Duodenal mucosa (tissue), 2 donors: Measurements from ENCODE around the gene CHRDL2.

Experiments used
- H3K27ac ChIP-seq: one replicate; pipeline ENCODE4 v1.7.0; 2013; ENCODE audit warnings: low read depth, low read length
- H3K27me3 ChIP-seq, 2 donors: one replicate each; pipeline ENCODE4 v1.7.0; 2013; ENCODE audit warnings: low read length in 2 of 2, control low read depth in 1 of 2; ENCODE audit not compliant: insufficient read depth in 2 of 2, control insufficient read depth in 1 of 2
- H3K36me3 ChIP-seq, 2 donors: one replicate each; pipeline ENCODE4 v1.7.0; 2013; ENCODE audit warnings: low read length in 2 of 2, control low read depth in 1 of 2; ENCODE audit not compliant: insufficient read depth in 2 of 2, control insufficient read depth in 1 of 2
- H3K4me1 ChIP-seq, 2 donors: one replicate each; pipeline ENCODE4 v1.7.0; 2013; ENCODE audit warnings: low read length in 2 of 2, control low read depth in 1 of 2; ENCODE audit not compliant: insufficient read depth in 2 of 2, control insufficient read depth in 1 of 2
- H3K4me3 ChIP-seq, 2 donors: one replicate each; pipeline ENCODE4 v1.7.0; 2013; ENCODE audit warnings: low read length in 2 of 2, low read depth in 1 of 2
- H3K9ac ChIP-seq, 2 donors: one replicate each; pipeline ENCODE4 v1.7.0; 2013; ENCODE audit warnings: low read length in 2 of 2, low read depth in 1 of 2
- H3K9me3 ChIP-seq, 2 donors: one replicate each; pipeline ENCODE4 v1.7.0; 2013; ENCODE audit warnings: low read length in 2 of 2, control low read depth in 1 of 2; ENCODE audit not compliant: control insufficient read depth in 1 of 2

CHRDL2 gene

DNA sequence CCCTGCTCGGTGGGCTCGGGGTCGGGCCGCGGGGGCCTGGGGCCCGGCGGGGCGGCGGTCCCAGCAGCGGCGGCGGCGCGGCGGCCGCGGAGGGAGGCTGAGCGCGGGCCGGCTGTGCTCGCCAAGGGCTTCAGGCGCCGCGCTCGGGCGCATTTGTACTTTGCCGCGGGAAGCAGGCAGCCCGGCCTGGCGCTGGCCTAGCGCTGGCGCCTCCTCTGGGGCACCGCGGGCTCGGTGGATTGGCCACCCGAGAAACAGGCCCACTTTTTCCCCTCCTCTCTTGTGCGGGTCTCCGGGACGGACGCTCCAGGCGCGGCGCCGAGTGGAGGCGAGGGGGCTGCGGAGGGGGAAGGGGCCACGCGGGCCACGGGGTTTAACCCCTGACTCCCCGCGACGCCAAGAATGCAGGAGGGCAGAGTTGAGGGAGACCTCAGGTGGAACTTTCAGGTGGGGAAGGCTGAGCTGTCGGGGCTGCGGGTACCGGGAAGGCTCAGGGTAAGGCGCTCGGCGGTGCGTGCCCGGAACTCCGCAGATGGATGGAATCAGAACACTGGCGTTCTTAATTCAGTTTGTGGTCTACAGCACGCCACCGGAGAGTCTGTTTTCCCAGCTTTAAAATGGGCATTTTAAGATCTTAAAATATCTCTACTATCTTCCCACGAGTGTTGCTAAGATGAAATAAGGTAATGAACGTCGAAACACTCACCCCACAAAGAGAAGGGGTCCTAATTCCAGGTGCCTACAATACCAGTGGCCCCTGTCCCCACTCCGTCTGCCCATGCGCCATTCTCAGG, at the start of gene CHRDL2:
CHRDL2 (minus strand) TSS at position 126 of the 794 bp plus-strand sequence. CDS start 538 bp downstream, outside the sequence.
- peaks cover 21 to 53% of the 10 kb centered on the region in 2 donors for H3K27me3 ChIP-seq
- H3K27ac ChIP-seq: no peak within 1 kb of the TSS
- H3K4me3 ChIP-seq: peak within 1 kb of the TSS in 1 of 2 donors; percentile 20
- H3K4me1 ChIP-seq: no peaks in the 10 kb centered on the region
- no peaks in the 10 kb centered on the region for H3K9me3 ChIP-seq
- no peaks in the 10 kb centered on the region for H3K36me3 ChIP-seq
- peak within 1 kb of the TSS in 1 of 2 donors; percentile 16 for H3K9ac ChIP-seq

DNA sequence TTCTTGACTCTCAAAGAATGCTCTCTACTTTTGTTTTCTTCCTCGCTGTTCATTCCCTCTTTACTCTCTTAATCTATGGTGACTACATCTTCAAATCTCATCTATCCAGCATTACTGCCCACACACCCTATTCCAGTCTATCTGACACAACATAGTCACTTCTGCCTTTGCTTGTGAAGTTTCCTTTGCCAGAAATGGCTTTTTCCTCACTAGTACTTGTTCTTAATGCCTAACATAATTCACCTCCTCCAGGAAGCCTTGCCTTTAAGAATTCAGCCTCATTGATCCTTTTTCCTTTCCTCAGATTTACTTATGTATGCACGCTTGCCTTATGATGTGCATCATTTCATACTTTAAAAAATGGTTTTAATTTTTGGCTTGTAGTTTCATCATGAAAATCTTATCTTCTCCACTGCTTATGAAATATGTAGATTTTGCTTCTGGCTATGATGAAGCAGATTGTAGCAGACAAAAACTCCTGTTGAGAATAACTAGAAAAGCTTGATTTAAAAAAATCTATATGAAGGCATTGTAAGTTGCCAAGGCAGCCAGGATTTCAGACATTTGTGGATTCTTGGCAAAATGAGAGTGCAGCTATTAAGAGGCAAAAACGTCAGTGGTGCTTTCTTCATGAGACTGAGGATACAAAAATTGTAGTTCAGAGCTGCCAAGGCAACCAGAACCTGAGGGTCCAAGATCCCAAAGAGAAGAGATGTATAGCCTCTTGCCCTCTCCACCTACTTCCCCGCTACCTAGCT, 49.2 kb upstream of the CHRDL2 start:
- Histone ChIP-seq H3K27me3 (no peaks in the 10 kb centered on the region), H3K36me3 (no peaks in the 10 kb centered on the region), H3K9me3 (no peaks in the 10 kb centered on the region), H3K4me3 (no peak overlapping the region), H3K9ac (no peak overlapping the region), H3K27ac (no peak overlapping the region), H3K4me1 (peaks cover 13 to 20% of the 10 kb centered on the region in 2 donors)

DNA sequence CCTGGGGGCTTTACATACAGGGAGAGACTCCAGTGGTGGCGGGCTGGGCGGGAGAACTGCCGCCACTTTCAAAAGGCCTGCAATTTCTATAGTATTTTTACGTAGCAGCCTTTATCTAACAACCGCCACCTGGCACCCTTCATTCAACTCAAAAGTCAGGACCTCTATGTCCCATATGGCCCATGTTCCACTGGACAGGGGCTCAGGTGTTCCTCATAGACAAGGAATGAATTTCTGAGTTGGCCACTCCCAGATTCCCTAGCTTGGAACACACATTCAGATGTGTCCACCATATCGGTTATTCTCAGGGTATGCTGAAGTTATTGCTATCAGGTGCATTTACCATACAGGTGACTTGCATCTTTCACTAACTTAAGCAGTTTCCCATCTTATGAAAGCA, 47.4 kb upstream of the CHRDL2 start:
- Histone ChIP-seq H3K9me3 (no peaks in the 10 kb centered on the region), H3K27me3 (no peaks in the 10 kb centered on the region), H3K4me1 (peaks cover 7 to 12% of the 10 kb centered on the region in 2 donors), H3K4me3 (no peak overlapping the region), H3K9ac (no peak overlapping the region), H3K27ac (no peak overlapping the region), H3K36me3 (no peaks in the 10 kb centered on the region)

DNA sequence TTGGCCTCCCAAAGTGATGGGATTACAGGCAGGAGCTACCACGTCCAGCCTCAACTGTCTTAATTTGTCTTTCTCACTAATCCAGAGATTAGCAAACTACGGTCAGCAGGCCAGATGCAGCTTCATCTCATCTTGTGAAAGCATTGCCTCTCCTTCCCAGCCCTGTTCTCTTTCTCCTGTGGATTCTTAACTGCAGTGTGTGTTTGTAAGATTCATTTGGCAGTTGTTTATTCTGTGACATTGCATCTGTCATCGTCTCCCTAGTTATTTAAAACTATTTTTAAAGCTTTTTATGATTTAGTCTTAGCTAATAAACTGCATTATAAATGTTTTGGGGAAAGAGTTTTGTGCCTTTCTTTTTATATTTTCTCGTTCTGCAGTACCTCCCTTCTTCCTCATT, 46.7 kb upstream of the CHRDL2 start:
- Histone ChIP-seq H3K4me1 (peaks cover under 1 to 5% of the 10 kb centered on the region in 2 donors), H3K36me3 (no peaks in the 10 kb centered on the region), H3K27ac (no peak overlapping the region)

DNA sequence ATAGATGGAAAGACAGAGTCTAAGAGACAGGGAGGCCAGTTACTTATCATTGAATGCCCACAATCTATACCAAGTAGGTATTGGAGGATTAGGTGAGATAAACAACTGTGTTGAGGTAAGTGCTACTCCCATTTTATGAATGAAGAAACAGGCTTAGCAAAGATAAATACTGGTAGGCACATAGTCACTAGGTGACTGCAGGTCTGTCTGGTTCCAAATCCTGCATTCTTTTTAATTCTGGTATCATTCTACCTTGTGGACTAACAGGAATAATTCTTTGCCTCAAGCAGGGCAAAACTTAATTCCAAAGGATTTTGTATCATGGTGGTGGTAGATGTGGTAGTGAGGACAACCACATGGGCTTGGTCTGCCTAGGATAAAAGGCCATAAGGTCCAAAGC, 45.8 kb upstream of the CHRDL2 start:
- no peak overlapping the region for H3K27ac ChIP-seq
- H3K4me3 ChIP-seq: no peak overlapping the region
- no peaks in the 10 kb centered on the region for H3K27me3 ChIP-seq
- no peak overlapping the region for H3K9ac ChIP-seq
- H3K36me3 ChIP-seq: no peaks in the 10 kb centered on the region
- peaks cover 0 to 4% of the 10 kb centered on the region in 2 donors for H3K4me1 ChIP-seq
- no peaks in the 10 kb centered on the region for H3K9me3 ChIP-seq

More for the DNA sequence above, 46.7 kb upstream of the CHRDL2 start:
- H3K9ac ChIP-seq: no peak overlapping the region
- no peaks in the 10 kb centered on the region for H3K27me3 ChIP-seq
- H3K9me3 ChIP-seq: no peaks in the 10 kb centered on the region
- H3K4me3 ChIP-seq: no peak overlapping the region

DNA sequence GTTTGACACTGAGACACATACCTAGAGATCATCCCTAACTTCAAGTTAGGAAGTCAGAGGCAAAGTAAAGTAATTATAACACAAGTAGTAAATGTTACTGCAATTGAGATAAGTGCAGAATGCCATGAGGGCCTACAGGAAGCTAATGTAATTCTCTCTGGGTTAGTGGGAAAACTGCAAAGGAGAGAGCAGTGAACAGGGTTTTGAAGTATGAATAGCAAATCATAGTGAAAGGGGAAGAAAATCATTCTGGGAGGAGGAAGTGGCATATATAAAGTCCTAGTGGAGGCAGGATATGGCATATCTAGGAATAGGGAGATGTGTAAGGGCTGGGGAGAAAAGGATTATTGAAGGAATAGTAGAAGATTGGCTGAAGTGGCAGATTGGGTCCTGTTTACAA, 45.3 kb upstream of the CHRDL2 start:
- H3K4me3 ChIP-seq: no peak overlapping the region
- H3K36me3 ChIP-seq: no peaks in the 10 kb centered on the region
- no peaks in the 10 kb centered on the region for H3K9me3 ChIP-seq
- peaks cover 0 to 4% of the 10 kb centered on the region in 2 donors for H3K4me1 ChIP-seq
- H3K27me3 ChIP-seq: no peaks in the 10 kb centered on the region
- no peak overlapping the region for H3K9ac ChIP-seq
- no peak overlapping the region for H3K27ac ChIP-seq

DNA sequence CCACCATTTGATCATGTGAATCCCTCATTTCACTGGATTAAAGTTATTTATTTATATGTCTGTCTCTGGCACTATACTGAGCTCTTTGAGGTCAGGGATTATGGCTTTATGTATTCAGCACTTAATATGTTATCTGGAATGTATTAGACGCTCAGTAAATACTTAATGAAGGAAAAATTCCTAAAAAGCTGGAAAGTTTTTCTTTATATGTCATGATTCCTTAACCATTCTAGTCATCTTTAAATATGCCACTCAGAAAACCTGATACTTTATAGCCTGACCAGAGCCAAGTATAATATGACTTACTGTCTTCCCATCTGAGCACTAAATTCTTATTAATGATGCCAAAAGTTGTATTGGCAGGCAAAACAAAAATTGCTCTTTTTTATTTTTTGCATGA, 44.5 kb upstream of the CHRDL2 start:
- Histone ChIP-seq H3K27me3 (no peaks in the 10 kb centered on the region), H3K4me1 (peaks cover 0 to 4% of the 10 kb centered on the region in 2 donors), H3K9ac (no peak overlapping the region), H3K27ac (no peak overlapping the region), H3K9me3 (no peaks in the 10 kb centered on the region), H3K36me3 (no peaks in the 10 kb centered on the region), H3K4me3 (no peak overlapping the region)

DNA sequence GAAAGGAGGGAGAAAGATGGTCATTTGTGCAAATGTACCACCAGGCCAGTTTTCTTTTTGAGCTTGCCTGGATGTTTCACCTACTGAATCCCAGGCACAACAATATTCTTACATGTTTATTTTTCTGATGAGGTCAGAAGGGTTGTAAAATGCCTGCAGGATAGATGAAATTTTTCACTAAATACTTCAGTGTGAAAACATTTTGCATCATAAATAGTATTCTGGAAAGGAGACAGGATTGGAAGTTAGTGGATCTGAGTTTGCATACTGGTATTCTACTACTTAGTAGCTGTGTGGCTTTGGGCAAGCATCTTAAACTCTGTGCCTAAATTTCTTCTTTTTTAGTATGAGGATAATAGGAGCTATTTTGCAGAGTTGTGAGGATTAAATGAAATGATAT, 42.2 kb upstream of the CHRDL2 start:
- H3K4me3 ChIP-seq: no peak overlapping the region
- no peak overlapping the region for H3K9ac ChIP-seq
- H3K36me3 ChIP-seq: no peaks in the 10 kb centered on the region
- H3K9me3 ChIP-seq: no peaks in the 10 kb centered on the region
- no peaks in the 10 kb centered on the region for H3K27me3 ChIP-seq
- no peak overlapping the region for H3K27ac ChIP-seq
- H3K4me1 ChIP-seq: peaks cover 0 to 9% of the 10 kb centered on the region in 2 donors

DNA sequence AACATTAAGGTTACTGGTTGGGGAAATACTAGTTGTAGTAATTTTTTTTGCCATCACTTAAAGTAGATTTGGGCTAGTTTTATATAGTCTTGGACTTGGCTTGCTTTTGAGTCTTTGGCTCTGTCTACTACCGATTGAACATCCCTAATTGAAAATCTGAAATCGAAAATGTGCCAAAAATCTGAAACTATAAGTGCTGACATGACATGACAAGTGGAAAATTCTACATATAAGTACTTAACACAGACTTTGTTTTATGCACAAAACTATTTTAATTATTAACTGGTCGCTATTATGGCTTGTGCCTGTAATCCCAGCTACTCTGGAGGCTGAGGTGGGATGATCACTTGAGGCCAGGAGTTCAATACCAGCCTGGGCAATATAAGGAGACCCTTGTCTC, 39.9 kb upstream of the CHRDL2 start:
- H3K9me3 ChIP-seq: no peaks in the 10 kb centered on the region
- H3K9ac ChIP-seq: no peak overlapping the region
- no peak overlapping the region for H3K27ac ChIP-seq
- H3K4me1 ChIP-seq: peaks cover 0 to 15% of the 10 kb centered on the region in 2 donors
- no peak overlapping the region for H3K4me3 ChIP-seq
- no peaks in the 10 kb centered on the region for H3K36me3 ChIP-seq
- no peaks in the 10 kb centered on the region for H3K27me3 ChIP-seq

GRCh38 chr11:74770456-74770855, 39.2 kb upstream of the CHRDL2 start:
- Histone ChIP-seq H3K9me3 (no peaks in the 10 kb centered on the region), H3K4me1 (peaks cover 0 to 15% of the 10 kb centered on the region in 2 donors)

More at GRCh38 chr11:74770456-74770855, 39.2 kb upstream of the CHRDL2 start:
- no peak overlapping the region for H3K27ac ChIP-seq
- no peak overlapping the region for H3K4me3 ChIP-seq
- H3K9ac ChIP-seq: no peak overlapping the region
- no peaks in the 10 kb centered on the region for H3K36me3 ChIP-seq
- no peaks in the 10 kb centered on the region for H3K27me3 ChIP-seq
